ENCODE measurements around the gene LRRIQ3.
"Not testable (repeated sequence)": the region's sequence is repeated elsewhere in the genome, so short reads cannot be mapped to it uniquely, and the experiment has no call there.

Gene LRRIQ3

GRCh38 chr1:74174423-74174822, 23.6 kb downstream of the LRRIQ3 start:
- not testable (repeated sequence) for H3K27ac ChIP-seq (replicated peaks; ENCODE audit: low read length); H3K14ac ChIP-seq (ENCODE audit: low read length)
- no CpG with 5 or more reads among the region's 1 CpG for WGBS, 2 donors (ENCODE audit: extremely low coverage in 2 of 2, insufficient read length in 2 of 2, insufficient replicate concordance in 1 of 2)

GRCh38 chr1:74162333-74162732, 35.6 kb downstream of the LRRIQ3 start:
- no peak overlapping the region for H3K23ac ChIP-seq (ENCODE audit: low read depth, low read length, poor library complexity)
- no peaks in the 10 kb centered on the region for H3K79me1 ChIP-seq (ENCODE audit: low read depth, low read length)
- no peak overlapping the region for H3K4me2 ChIP-seq (ENCODE audit: insufficient read depth, low read length, poor library complexity, severe bottlenecking)
- DNase-seq (ENCODE audit: low spot score) = no peak
- H3K4me1 ChIP-seq (ENCODE audit: control insufficient read depth in 2 of 2, insufficient read depth in 1 of 2, low read depth in 1 of 2, low read length in 2 of 2) = no peaks in the 10 kb centered on the region
- H3K27me3 ChIP-seq (ENCODE audit: control insufficient read depth in 3 of 3, insufficient read depth in 3 of 3, low read depth in 1 of 3, low read length in 3 of 3) = no peaks in the 10 kb centered on the region
- no peak overlapping the region for H2BK12ac ChIP-seq (ENCODE audit: low read length)
- H2AK5ac ChIP-seq (ENCODE audit: low read depth, low read length) = no peak overlapping the region
- H2BK15ac ChIP-seq (ENCODE audit: low read length) = no peak overlapping the region
- no peak overlapping the region for H2AFZ ChIP-seq (ENCODE audit: low read length)
- no peak overlapping the region for H3K9ac ChIP-seq (ENCODE audit: low read depth, low read length, poor library complexity)
- H2BK5ac ChIP-seq (ENCODE audit: low read length) = no peak overlapping the region
- no peak overlapping the region for H3K4ac ChIP-seq (ENCODE audit: low read length)
- H3K9me3 ChIP-seq (replicated peaks in 1 of 2; ENCODE audit: control insufficient read depth in 2 of 2, insufficient read depth in 1 of 2, low read depth in 1 of 2, low read length in 2 of 2) = no peaks in the 10 kb centered on the region
- H3K4me3 ChIP-seq (ENCODE audit: low read length in 2 of 2) = no peak overlapping the region
- H4K8ac ChIP-seq (ENCODE audit: low read depth, low read length) = no peak overlapping the region
- no peak overlapping the region for H3K27ac ChIP-seq (replicated peaks; ENCODE audit: low read length)
- no peak overlapping the region for H3K14ac ChIP-seq (ENCODE audit: low read length)
- no peak overlapping the region for H3K18ac ChIP-seq (ENCODE audit: low read length)
- no peak overlapping the region for H2BK120ac ChIP-seq (ENCODE audit: low read depth, low read length)
- H4K91ac ChIP-seq (ENCODE audit: low read depth, low read length, poor library complexity) = no peak overlapping the region
- WGBS, 2 donors (ENCODE audit: extremely low coverage in 2 of 2, insufficient read length in 2 of 2, insufficient replicate concordance in 1 of 2) = no CpG with 5 or more reads among the region's 5 CpGs
- H3K36me3 ChIP-seq (replicated peaks in 1 of 2; ENCODE audit: control insufficient read depth in 2 of 2, insufficient read depth in 2 of 2, low read length in 2 of 2) = no peaks in the 10 kb centered on the region

More at GRCh38 chr1:74174423-74174822, 23.6 kb downstream of the LRRIQ3 start:
- not testable (repeated sequence) for H2BK12ac ChIP-seq (ENCODE audit: low read length); H2AK5ac ChIP-seq (ENCODE audit: low read depth, low read length); H3K18ac ChIP-seq (ENCODE audit: low read length); H2AFZ ChIP-seq (ENCODE audit: low read length); H2BK120ac ChIP-seq (ENCODE audit: low read depth, low read length); H4K8ac ChIP-seq (ENCODE audit: low read depth, low read length); H3K4me2 ChIP-seq (ENCODE audit: insufficient read depth, low read length, poor library complexity, severe bottlenecking); H3K23ac ChIP-seq (ENCODE audit: low read depth, low read length, poor library complexity); H3K9ac ChIP-seq (ENCODE audit: low read depth, low read length, poor library complexity); H3K4me1 ChIP-seq (ENCODE audit: control insufficient read depth in 2 of 2, insufficient read depth in 1 of 2, low read depth in 1 of 2, low read length in 2 of 2); H3K79me1 ChIP-seq (ENCODE audit: low read depth, low read length); H2BK15ac ChIP-seq (ENCODE audit: low read length); H3K9me3 ChIP-seq (replicated peaks in 1 of 2; ENCODE audit: control insufficient read depth in 2 of 2, insufficient read depth in 1 of 2, low read depth in 1 of 2, low read length in 2 of 2); DNase-seq (ENCODE audit: low spot score); H3K4me3 ChIP-seq (ENCODE audit: low read length in 2 of 2); H4K91ac ChIP-seq (ENCODE audit: low read depth, low read length, poor library complexity); H3K27me3 ChIP-seq (ENCODE audit: control insufficient read depth in 3 of 3, insufficient read depth in 3 of 3, low read depth in 1 of 3, low read length in 3 of 3); H3K36me3 ChIP-seq (replicated peaks in 1 of 2; ENCODE audit: control insufficient read depth in 2 of 2, insufficient read depth in 2 of 2, low read length in 2 of 2); H2BK5ac ChIP-seq (ENCODE audit: low read length); H3K4ac ChIP-seq (ENCODE audit: low read length)

- H3K9ac ChIP-seq (ENCODE audit: low read depth, low read length, poor library complexity) = no peak overlapping the region
- no peak overlapping the region for H4K8ac ChIP-seq (ENCODE audit: low read depth, low read length)
- DNase-seq (ENCODE audit: low spot score) = no peak
- H2BK120ac ChIP-seq (ENCODE audit: low read depth, low read length) = no peak overlapping the region
- H4K91ac ChIP-seq (ENCODE audit: low read depth, low read length, poor library complexity) = no peak overlapping the region
- no peak overlapping the region for H2BK5ac ChIP-seq (ENCODE audit: low read length)
- no peak overlapping the region for H3K4me3 ChIP-seq (ENCODE audit: low read length in 2 of 2)
- H3K4ac ChIP-seq (ENCODE audit: low read length) = no peak overlapping the region
- no peaks in the 10 kb centered on the region for H3K79me1 ChIP-seq (ENCODE audit: low read depth, low read length)
- H3K4me1 ChIP-seq (ENCODE audit: control insufficient read depth in 2 of 2, insufficient read depth in 1 of 2, low read depth in 1 of 2, low read length in 2 of 2) = no peaks in the 10 kb centered on the region
- no peaks in the 10 kb centered on the region for H3K36me3 ChIP-seq (replicated peaks in 1 of 2; ENCODE audit: control insufficient read depth in 2 of 2, insufficient read depth in 2 of 2, low read length in 2 of 2)
- H3K14ac ChIP-seq (ENCODE audit: low read length) = no peak overlapping the region
- H3K18ac ChIP-seq (ENCODE audit: low read length) = no peak overlapping the region
- no peak overlapping the region for H2BK12ac ChIP-seq (ENCODE audit: low read length)
- H2AFZ ChIP-seq (ENCODE audit: low read length) = no peak overlapping the region
- no peak overlapping the region for H3K4me2 ChIP-seq (ENCODE audit: insufficient read depth, low read length, poor library complexity, severe bottlenecking)
- H3K27me3 ChIP-seq (ENCODE audit: control insufficient read depth in 3 of 3, insufficient read depth in 3 of 3, low read depth in 1 of 3, low read length in 3 of 3) = no peaks in the 10 kb centered on the region
- H3K23ac ChIP-seq (ENCODE audit: low read depth, low read length, poor library complexity) = no peak overlapping the region
- H3K9me3 ChIP-seq (replicated peaks in 1 of 2; ENCODE audit: control insufficient read depth in 2 of 2, insufficient read depth in 1 of 2, low read depth in 1 of 2, low read length in 2 of 2) = no peaks in the 10 kb centered on the region
- no peak overlapping the region for H3K27ac ChIP-seq (replicated peaks; ENCODE audit: low read length)
- no peak overlapping the region for H2AK5ac ChIP-seq (ENCODE audit: low read depth, low read length)
- no peak overlapping the region for H2BK15ac ChIP-seq (ENCODE audit: low read length)
Observed at GRCh38 chr1:74161497-74161896, 36.5 kb downstream of the LRRIQ3 start.

- DNase-seq (ENCODE audit: low spot score) = no peak
- Histone ChIP-seq H4K91ac (ENCODE audit: low read depth, low read length, poor library complexity) (no peak overlapping the region), H3K27ac (replicated peaks; ENCODE audit: low read length) (no peak overlapping the region), H3K18ac (ENCODE audit: low read length) (no peak overlapping the region), H3K14ac (ENCODE audit: low read length) (no peak overlapping the region), H4K8ac (ENCODE audit: low read depth, low read length) (no peak overlapping the region), H3K23ac (ENCODE audit: low read depth, low read length, poor library complexity) (no peak overlapping the region), H2BK120ac (ENCODE audit: low read depth, low read length) (no peak overlapping the region), H3K9me3 (replicated peaks in 1 of 2; ENCODE audit: control insufficient read depth in 2 of 2, insufficient read depth in 1 of 2, low read depth in 1 of 2, low read length in 2 of 2) (no peaks in the 10 kb centered on the region), H3K36me3 (replicated peaks in 1 of 2; ENCODE audit: control insufficient read depth in 2 of 2, insufficient read depth in 2 of 2, low read length in 2 of 2) (no peaks in the 10 kb centered on the region), H2BK15ac (ENCODE audit: low read length) (no peak overlapping the region), H3K4ac (ENCODE audit: low read length) (no peak overlapping the region), H2BK5ac (ENCODE audit: low read length) (no peak overlapping the region), H3K4me1 (ENCODE audit: control insufficient read depth in 2 of 2, insufficient read depth in 1 of 2, low read depth in 1 of 2, low read length in 2 of 2) (no peaks in the 10 kb centered on the region), H3K4me3 (ENCODE audit: low read length in 2 of 2) (no peak overlapping the region), H2AK5ac (ENCODE audit: low read depth, low read length) (no peak overlapping the region), H3K79me1 (ENCODE audit: low read depth, low read length) (no peaks in the 10 kb centered on the region), H2BK12ac (ENCODE audit: low read length) (no peak overlapping the region), H3K9ac (ENCODE audit: low read depth, low read length, poor library complexity) (no peak overlapping the region), H2AFZ (ENCODE audit: low read length) (no peak overlapping the region), H3K4me2 (ENCODE audit: insufficient read depth, low read length, poor library complexity, severe bottlenecking) (no peak overlapping the region), H3K27me3 (ENCODE audit: control insufficient read depth in 3 of 3, insufficient read depth in 3 of 3, low read depth in 1 of 3, low read length in 3 of 3) (no peaks in the 10 kb centered on the region)
- no CpG with 5 or more reads among the region's 2 CpGs for WGBS, 2 donors (ENCODE audit: extremely low coverage in 2 of 2, insufficient read length in 2 of 2, insufficient replicate concordance in 1 of 2)
Observed at GRCh38 chr1:74160046-74160445, 37.9 kb downstream of the LRRIQ3 start.

Data from neuronal stem cell (in vitro differentiated cells).